Right atrium auricular region (tissue), 2 donors: ENCODE data around the gene NAA20. TPM values are rescaled to one million over a fixed set of nuclear protein-coding genes. Genes with fewer than 3 reads are reported as not detected.
A peak's percentile ranks its signal among the peaks of the same experiment; 100 is the strongest.

Source experiments
- DNase-seq: peaks from one replicate; pipeline ENCODE4 v3.0.0-alpha.2; 2019; ENCODE audit warnings: low spot score
- H3K27ac ChIP-seq, 2 donors: fragments of 200-600 bp; sonication (generic); 1 replicate in 1 of 2; 2 replicates in 1 of 2; pipeline ENCODE4 v1.5.1; 2016 to 2019
- H3K27me3 ChIP-seq, 2 donors: fragments of 200-600 bp; sonication (generic); one replicate each; pipeline versions ENCODE4 v1.5.1 to v1.6.0; 2017 to 2019
- H3K36me3 ChIP-seq: fragments of 200-600 bp; sonication (generic); one replicate; pipeline ENCODE4 v1.5.1; 2016
- H3K4me1 ChIP-seq, 2 donors: fragments of 200-600 bp; sonication (generic); one replicate each; pipeline versions ENCODE4 v1.5.1 to v1.6.0; 2017 to 2019
- H3K4me3 ChIP-seq, 2 donors: fragments of 200-600 bp; sonication (generic); 1 replicate in 1 of 2; 2 replicates in 1 of 2; pipeline ENCODE4 v1.5.1; 2017 to 2019; ENCODE audit warnings: mild to moderate bottlenecking in 1 of 2, moderate library complexity in 1 of 2
- H3K9me3 ChIP-seq, 2 donors: fragments of 200-600 bp; sonication (generic); one replicate each; pipeline ENCODE4 v1.5.1; 2019
- total RNA-seq, 2 donors: library from RNA; depleted of rRNA; stranded (reverse); fragments of >200 nt; gene quantifications; one replicate each; pipeline ENCODE4 v1.1.0, GENCODE V29; 2016
- TF ChIP-seq, protein P1 (sequence below), 2 donors: fragments of 200-600 bp; sonication (generic); IDR thresholded peaks; one replicate each; pipeline ENCODE4 v1.5.1; 2019; ENCODE audit warnings: antibody characterized with exemption in 2 of 2

The NAA20 gene
- total RNA-seq, 2 donors from 2014 or later: 32.2 to 33.8 TPM

GRCh38 chr20:19974630-19975435 lies 42.3 kb upstream of the NAA20 start:
- Histone ChIP-seq H3K27ac (peak overlapping the region; percentile 90 to 95), H3K36me3 (peaks cover 10% of the 10 kb centered on the region), H3K9me3 (no peaks in the 10 kb centered on the region), H3K4me1 (peaks cover 0 to 68% of the 10 kb centered on the region in 2 donors), H3K27me3 (no peaks in the 10 kb centered on the region), H3K4me3 (peak overlapping the region; percentile 51 to 59)
- TF ChIP-seq, protein P1, sequence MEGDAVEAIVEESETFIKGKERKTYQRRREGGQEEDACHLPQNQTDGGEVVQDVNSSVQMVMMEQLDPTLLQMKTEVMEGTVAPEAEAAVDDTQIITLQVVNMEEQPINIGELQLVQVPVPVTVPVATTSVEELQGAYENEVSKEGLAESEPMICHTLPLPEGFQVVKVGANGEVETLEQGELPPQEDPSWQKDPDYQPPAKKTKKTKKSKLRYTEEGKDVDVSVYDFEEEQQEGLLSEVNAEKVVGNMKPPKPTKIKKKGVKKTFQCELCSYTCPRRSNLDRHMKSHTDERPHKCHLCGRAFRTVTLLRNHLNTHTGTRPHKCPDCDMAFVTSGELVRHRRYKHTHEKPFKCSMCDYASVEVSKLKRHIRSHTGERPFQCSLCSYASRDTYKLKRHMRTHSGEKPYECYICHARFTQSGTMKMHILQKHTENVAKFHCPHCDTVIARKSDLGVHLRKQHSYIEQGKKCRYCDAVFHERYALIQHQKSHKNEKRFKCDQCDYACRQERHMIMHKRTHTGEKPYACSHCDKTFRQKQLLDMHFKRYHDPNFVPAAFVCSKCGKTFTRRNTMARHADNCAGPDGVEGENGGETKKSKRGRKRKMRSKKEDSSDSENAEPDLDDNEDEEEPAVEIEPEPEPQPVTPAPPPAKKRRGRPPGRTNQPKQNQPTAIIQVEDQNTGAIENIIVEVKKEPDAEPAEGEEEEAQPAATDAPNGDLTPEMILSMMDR (IDR thresholded peaks at IDR 0.05): no peak
- peak; percentile 89 for DNase-seq

DNA sequence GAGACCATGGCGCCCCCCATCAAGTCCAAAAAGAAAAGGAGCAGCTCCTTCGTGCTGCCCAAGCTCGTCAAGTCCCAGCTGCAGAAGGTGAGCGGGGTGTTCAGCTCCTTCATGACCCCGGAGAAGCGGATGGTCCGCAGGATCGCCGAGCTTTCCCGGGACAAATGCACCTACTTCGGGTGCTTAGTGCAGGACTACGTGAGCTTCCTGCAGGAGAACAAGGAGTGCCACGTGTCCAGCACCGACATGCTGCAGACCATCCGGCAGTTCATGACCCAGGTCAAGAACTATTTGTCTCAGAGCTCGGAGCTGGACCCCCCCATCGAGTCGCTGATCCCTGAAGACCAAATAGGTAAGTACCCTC lies 41.7 kb upstream of the NAA20 start:
- Histone ChIP-seq H3K4me3 (peak overlapping the region; percentile 51 to 59), H3K9me3 (no peaks in the 10 kb centered on the region), H3K27ac (peak overlapping the region; percentile 90 to 95), H3K4me1 (peaks cover 0 to 73% of the 10 kb centered on the region in 2 donors), H3K36me3 (peaks cover 6% of the 10 kb centered on the region), H3K27me3 (no peaks in the 10 kb centered on the region)
- TF ChIP-seq, protein P1 (IDR thresholded peaks at IDR 0.05): no peak
- no peak for DNase-seq

DNA sequence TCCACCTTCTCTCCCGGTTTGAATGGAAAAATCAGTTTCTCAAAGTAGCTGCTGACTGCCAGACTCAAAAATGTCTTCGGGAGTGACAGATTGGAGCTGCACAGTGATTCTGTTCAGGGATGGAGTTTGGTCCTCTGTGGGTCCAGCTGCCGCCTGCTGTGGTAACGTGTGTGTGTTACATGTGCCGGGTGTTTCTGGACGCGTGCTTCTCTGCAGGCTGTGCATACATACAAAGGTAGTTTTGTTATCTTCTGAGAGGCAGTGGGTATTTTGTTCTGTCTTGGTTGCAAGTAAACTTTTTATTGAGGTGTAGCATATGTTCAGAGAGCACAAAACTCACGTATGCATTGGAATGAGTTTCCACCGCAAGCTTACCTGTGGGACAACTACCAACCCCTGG lies 41.3 kb upstream of the NAA20 start:
- no peak for DNase-seq
- H3K36me3 ChIP-seq: peaks cover 2% of the 10 kb centered on the region

GRCh38 chr20:19976595-19977372 lies 40.4 kb upstream of the NAA20 start:
- H3K27ac ChIP-seq: peak overlapping the region; percentile 90 to 95
- no peaks in the 10 kb centered on the region for H3K36me3 ChIP-seq
- H3K4me3 ChIP-seq: peak overlapping the region; percentile 51 to 59
- DNase-seq: peak; percentile 77
- peaks cover 0 to 87% of the 10 kb centered on the region in 2 donors for H3K4me1 ChIP-seq
- H3K27me3 ChIP-seq: no peaks in the 10 kb centered on the region
- H3K9me3 ChIP-seq: no peaks in the 10 kb centered on the region
- TF ChIP-seq, protein P1 (IDR thresholded peaks at IDR 0.05): no peak

More for the DNA sequence above, 41.3 kb upstream of the NAA20 start:
- TF ChIP-seq, protein P1 (IDR thresholded peaks at IDR 0.05): no peak
- Histone ChIP-seq H3K4me1 (peaks cover 0 to 78% of the 10 kb centered on the region in 2 donors), H3K9me3 (no peaks in the 10 kb centered on the region), H3K27me3 (no peaks in the 10 kb centered on the region), H3K27ac (peak overlapping the region; percentile 90 to 95), H3K4me3 (peak overlapping the region; percentile 51 to 59)

DNA sequence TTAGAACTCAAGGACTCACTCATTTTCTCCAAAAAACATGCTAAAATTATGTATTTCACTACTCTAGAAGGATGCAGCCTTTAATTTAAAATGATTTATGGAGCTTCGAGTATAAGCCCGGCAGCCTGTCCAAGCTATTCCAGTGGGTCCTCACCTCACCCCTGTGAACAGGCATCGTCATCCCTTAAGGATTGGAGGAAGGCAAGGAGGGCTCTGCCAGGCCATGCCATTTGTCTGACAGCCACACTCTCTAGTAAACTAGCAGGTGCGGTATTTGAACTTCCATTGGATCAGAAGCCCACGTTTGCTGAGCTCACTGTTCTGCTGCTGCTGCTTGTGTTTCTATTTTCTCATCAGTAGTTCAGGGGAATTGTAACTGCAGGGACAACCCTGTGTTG lies 39.8 kb upstream of the NAA20 start:
- Histone ChIP-seq H3K27ac (peak overlapping the region; percentile 90 to 95), H3K36me3 (no peaks in the 10 kb centered on the region), H3K4me1 (peaks cover 0 to 93% of the 10 kb centered on the region in 2 donors), H3K9me3 (no peaks in the 10 kb centered on the region), H3K27me3 (no peaks in the 10 kb centered on the region), H3K4me3 (peak overlapping the region; percentile 51 to 59)
- TF ChIP-seq, protein P1 (IDR thresholded peaks at IDR 0.05): no peak
- no peak for DNase-seq
